Memory B cell (primary cell): ENCODE results near the gene TTLL11.
"Not testable (repeated sequence)": the region's sequence is repeated elsewhere in the genome, so short reads cannot be mapped to it uniquely, and the experiment has no call there.

ENCODE experiments used
- ATAC-seq: fragments of 150-1000 bp; cut with Tn5 transposase; 2 replicates; pipeline ENCODE4 v1.10.0; 2021; ENCODE audit warnings: low read depth, mild to moderate bottlenecking, moderate library complexity
- DNase-seq, 2 donors: peaks; one replicate each; pipeline ENCODE4 v3.0.0; 2022; ENCODE audit warnings: low spot score in 2 of 2
- H3K27ac Mint-ChIP-seq: one replicate; pipeline ENCODE4 v1.8.0; 2022; ENCODE audit warnings: mild to moderate bottlenecking, moderate library complexity, mixed read lengths
- H3K27me3 Mint-ChIP-seq: one replicate; pipeline ENCODE4 v1.8.0; 2022; ENCODE audit warnings: mixed read lengths
- H3K36me3 Mint-ChIP-seq: one replicate; pipeline ENCODE4 v1.8.0; 2022; ENCODE audit warnings: mild to moderate bottlenecking, mixed read lengths
- H3K4me1 Mint-ChIP-seq: one replicate; pipeline ENCODE4 v1.8.0; 2022; ENCODE audit warnings: mixed read lengths
- H3K4me3 Mint-ChIP-seq: one replicate; pipeline ENCODE4 v1.8.0; 2022; ENCODE audit warnings: mild to moderate bottlenecking, moderate library complexity, mixed read lengths
- H3K9me3 Mint-ChIP-seq: one replicate; pipeline ENCODE4 v1.8.0; 2022; ENCODE audit warnings: mixed read lengths

Gene TTLL11

GRCh38 chr9:121996783-121997182 lies 96.3 kb downstream of the TTLL11 start:
- Mint-ChIP-seq H3K36me3 (no peaks in the 10 kb centered on the region), H3K27me3 (no peaks in the 10 kb centered on the region), H3K27ac (no peak overlapping the region), H3K9me3 (no peaks in the 10 kb centered on the region), H3K4me3 (no peak overlapping the region), H3K4me1 (no peaks in the 10 kb centered on the region)
- ATAC-seq = no peak
- DNase-seq = no peak

- DNase-seq = no peak
- no peaks in the 10 kb centered on the region for H3K27me3 Mint-ChIP-seq
- ATAC-seq = no peak
- H3K4me3 Mint-ChIP-seq = no peak overlapping the region
- H3K9me3 Mint-ChIP-seq = no peaks in the 10 kb centered on the region
- H3K36me3 Mint-ChIP-seq = no peaks in the 10 kb centered on the region
- no peaks in the 10 kb centered on the region for H3K4me1 Mint-ChIP-seq
- H3K27ac Mint-ChIP-seq = no peak overlapping the region
Measured at GRCh38 chr9:121995997-121996396, 97.1 kb downstream of the TTLL11 start.

GRCh38 chr9:121992571-121993212 lies 100.4 kb downstream of the TTLL11 start:
- peak; percentile 41 to 62 for DNase-seq
- H3K4me1 Mint-ChIP-seq = peaks cover 3% of the 10 kb centered on the region
- H3K27me3 Mint-ChIP-seq = no peaks in the 10 kb centered on the region
- no peak overlapping the region for H3K27ac Mint-ChIP-seq
- peak; percentile 79 for ATAC-seq
- peaks cover 10% of the 10 kb centered on the region for H3K36me3 Mint-ChIP-seq
- H3K9me3 Mint-ChIP-seq = no peaks in the 10 kb centered on the region
- no peak overlapping the region for H3K4me3 Mint-ChIP-seq

- DNase-seq (no peak), ATAC-seq (no peak)
- Mint-ChIP-seq H3K9me3 (no peaks in the 10 kb centered on the region), H3K27ac (no peak overlapping the region), H3K4me1 (peaks cover 3% of the 10 kb centered on the region), H3K36me3 (peaks cover 12% of the 10 kb centered on the region), H3K27me3 (no peaks in the 10 kb centered on the region), H3K4me3 (no peak overlapping the region)
Measured at GRCh38 chr9:121991307-121991661, 101.8 kb downstream of the TTLL11 start.

- H3K27me3 Mint-ChIP-seq = no peaks in the 10 kb centered on the region
- H3K4me1 Mint-ChIP-seq = peaks cover 3% of the 10 kb centered on the region
- peaks cover 12% of the 10 kb centered on the region for H3K36me3 Mint-ChIP-seq
- ATAC-seq (no peak), DNase-seq (no peak)
- no peaks in the 10 kb centered on the region for H3K9me3 Mint-ChIP-seq
- no peak overlapping the region for H3K27ac Mint-ChIP-seq
- no peak overlapping the region for H3K4me3 Mint-ChIP-seq
Measured at GRCh38 chr9:121990600-121991306, 102.4 kb downstream of the TTLL11 start.

GRCh38 chr9:121989010-121989409 lies 104.1 kb downstream of the TTLL11 start:
- Mint-ChIP-seq H3K9me3 (no peaks in the 10 kb centered on the region), H3K4me1 (peaks cover 3% of the 10 kb centered on the region), H3K36me3 (peaks cover 12% of the 10 kb centered on the region), H3K27ac (no peak overlapping the region), H3K27me3 (no peaks in the 10 kb centered on the region), H3K4me3 (no peak overlapping the region)
- no peak for DNase-seq
- no peak for ATAC-seq

- peaks cover 2% of the 10 kb centered on the region for H3K9me3 Mint-ChIP-seq
- DNase-seq (no peak), ATAC-seq (no peak)
- no peak overlapping the region for H3K4me3 Mint-ChIP-seq
- H3K27me3 Mint-ChIP-seq = no peaks in the 10 kb centered on the region
- H3K4me1 Mint-ChIP-seq = peaks cover 3% of the 10 kb centered on the region
- peaks cover 14% of the 10 kb centered on the region for H3K36me3 Mint-ChIP-seq
- H3K27ac Mint-ChIP-seq = no peak overlapping the region
Measured at GRCh38 chr9:121987314-121987713, 105.8 kb downstream of the TTLL11 start.

- H3K9me3 Mint-ChIP-seq = peaks cover 8% of the 10 kb centered on the region
- peaks cover 3% of the 10 kb centered on the region for H3K4me1 Mint-ChIP-seq
- DNase-seq (no peak), ATAC-seq (no peak)
- no peaks in the 10 kb centered on the region for H3K27me3 Mint-ChIP-seq
- H3K4me3 Mint-ChIP-seq = no peak overlapping the region
- H3K27ac Mint-ChIP-seq = no peak overlapping the region
- H3K36me3 Mint-ChIP-seq = peaks cover 21% of the 10 kb centered on the region
Measured at GRCh38 chr9:121985792-121986494, 107.2 kb downstream of the TTLL11 start.

- Mint-ChIP-seq H3K4me1 (peaks cover 3% of the 10 kb centered on the region), H3K27me3 (no peaks in the 10 kb centered on the region), H3K36me3 (peaks cover 21% of the 10 kb centered on the region), H3K4me3 (no peak overlapping the region), H3K9me3 (peaks cover 10% of the 10 kb centered on the region), H3K27ac (no peak overlapping the region)
- ATAC-seq (no peak), DNase-seq (no peak)
Measured at GRCh38 chr9:121984726-121985402, 108.2 kb downstream of the TTLL11 start.

- H3K27ac Mint-ChIP-seq = no peak overlapping the region
- peaks cover 3% of the 10 kb centered on the region for H3K4me1 Mint-ChIP-seq
- DNase-seq (no peak), ATAC-seq (no peak)
- H3K4me3 Mint-ChIP-seq = no peak overlapping the region
- peaks cover 10% of the 10 kb centered on the region for H3K9me3 Mint-ChIP-seq
- H3K27me3 Mint-ChIP-seq = no peaks in the 10 kb centered on the region
- H3K36me3 Mint-ChIP-seq = peaks cover 23% of the 10 kb centered on the region
Measured at GRCh38 chr9:121983736-121984135, 109.4 kb downstream of the TTLL11 start.

- Mint-ChIP-seq H3K9me3 (peaks cover 10% of the 10 kb centered on the region), H3K27ac (no peak overlapping the region), H3K4me1 (no peaks in the 10 kb centered on the region), H3K27me3 (no peaks in the 10 kb centered on the region), H3K36me3 (peaks cover 11% of the 10 kb centered on the region), H3K4me3 (no peak overlapping the region)
- ATAC-seq = no peak
- no peak for DNase-seq
Measured at GRCh38 chr9:121981118-121981883, 111.8 kb downstream of the TTLL11 start.

GRCh38 chr9:121980665-121981064 lies 112.4 kb downstream of the TTLL11 start:
- ATAC-seq, H3K4me1 Mint-ChIP-seq, H3K27ac Mint-ChIP-seq, H3K4me3 Mint-ChIP-seq, DNase-seq, H3K27me3 Mint-ChIP-seq: not testable (repeated sequence)
- Mint-ChIP-seq H3K9me3 (peaks cover 10% of the 10 kb centered on the region), H3K36me3 (peaks cover 11% of the 10 kb centered on the region)

GRCh38 chr9:121979736-121980135 lies 113.4 kb downstream of the TTLL11 start:
- no peak overlapping the region for H3K27ac Mint-ChIP-seq
- H3K36me3 Mint-ChIP-seq = peaks cover 11% of the 10 kb centered on the region
- no peak for DNase-seq
- no peaks in the 10 kb centered on the region for H3K4me1 Mint-ChIP-seq
- peaks cover 10% of the 10 kb centered on the region for H3K9me3 Mint-ChIP-seq
- H3K27me3 Mint-ChIP-seq = no peaks in the 10 kb centered on the region
- no peak overlapping the region for H3K4me3 Mint-ChIP-seq
- no peak for ATAC-seq
